Stimulated activated CD4-positive, alpha-beta T cell treated with anti-CD3 and anti-CD28 coated beads, Interleukin-4, amount 100 ng/mL, for 24 hours (primary cell): ENCODE data around the gene MRPL34.
A peak's percentile ranks its signal among the peaks of the same experiment; 100 is the strongest.

Source experiments
- DNase-seq: peaks from one replicate; pipeline ENCODE4 v3.0.0-alpha.2; 2020

Gene MRPL34

DNA sequence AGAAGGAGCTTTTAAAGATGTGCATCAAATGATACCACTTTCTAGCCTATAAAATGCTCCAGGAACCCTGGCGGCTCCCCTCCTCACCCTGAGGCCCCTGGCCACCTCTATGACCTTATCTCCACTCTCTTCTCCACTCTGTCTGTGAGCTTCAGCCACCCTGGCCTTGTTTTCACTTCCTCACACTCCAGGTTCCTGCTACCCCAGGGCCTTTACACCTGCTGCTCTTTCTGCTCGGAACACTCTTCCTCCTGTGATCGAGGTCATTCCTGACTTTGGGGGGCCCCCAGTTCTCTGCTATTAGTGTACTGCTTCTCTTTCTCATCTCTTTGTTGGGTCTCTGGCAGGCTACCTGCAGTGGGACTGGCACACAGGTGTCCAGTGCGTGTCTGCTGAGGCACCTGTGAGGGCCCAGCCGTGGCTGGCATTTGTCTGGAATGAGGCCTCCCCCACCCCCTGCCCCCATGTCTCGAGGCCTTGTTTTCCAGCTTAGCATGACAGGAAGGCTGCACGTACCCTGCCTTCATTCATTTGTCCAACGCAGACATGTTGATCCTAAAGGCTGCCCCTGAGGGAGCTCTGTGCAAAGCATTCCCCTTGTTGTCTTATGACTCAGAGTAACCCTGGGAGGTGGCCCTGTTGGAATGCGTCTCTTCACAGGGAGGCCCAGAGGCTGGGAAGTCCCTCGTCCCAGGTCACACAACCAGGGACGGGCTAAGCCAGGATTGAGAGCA lies 6.0 kb downstream of the MRPL34 start:
- no peak for DNase-seq

GRCh38 chr19:17312189-17313113 lies 6.8 kb downstream of the MRPL34 start:
- no peak for DNase-seq

- no peak for DNase-seq
Observed at GRCh38 chr19:17314007-17314593, 8.4 kb downstream of the MRPL34 start.

DNA sequence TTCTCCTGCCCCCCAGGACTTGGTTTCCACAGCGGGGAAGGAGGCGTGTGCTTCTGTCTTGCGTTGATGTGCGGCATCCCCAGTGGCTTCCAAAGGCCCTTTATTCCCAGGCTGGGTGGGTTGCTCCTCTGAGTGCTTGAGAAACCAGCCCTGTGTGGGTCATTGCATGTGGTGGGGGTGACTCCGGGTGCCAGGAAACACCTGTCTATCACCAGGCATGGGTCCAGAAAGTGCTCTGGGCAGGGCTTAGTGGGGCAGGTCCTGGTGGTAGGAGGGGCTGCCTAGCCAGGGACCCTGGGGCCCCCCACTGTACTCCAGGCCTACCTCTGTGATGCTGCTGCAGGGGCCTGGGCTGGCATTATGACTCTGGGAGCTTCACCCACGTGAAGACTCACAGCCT lies 13.3 kb downstream of the MRPL34 start:
- DNase-seq = no peak

DNA sequence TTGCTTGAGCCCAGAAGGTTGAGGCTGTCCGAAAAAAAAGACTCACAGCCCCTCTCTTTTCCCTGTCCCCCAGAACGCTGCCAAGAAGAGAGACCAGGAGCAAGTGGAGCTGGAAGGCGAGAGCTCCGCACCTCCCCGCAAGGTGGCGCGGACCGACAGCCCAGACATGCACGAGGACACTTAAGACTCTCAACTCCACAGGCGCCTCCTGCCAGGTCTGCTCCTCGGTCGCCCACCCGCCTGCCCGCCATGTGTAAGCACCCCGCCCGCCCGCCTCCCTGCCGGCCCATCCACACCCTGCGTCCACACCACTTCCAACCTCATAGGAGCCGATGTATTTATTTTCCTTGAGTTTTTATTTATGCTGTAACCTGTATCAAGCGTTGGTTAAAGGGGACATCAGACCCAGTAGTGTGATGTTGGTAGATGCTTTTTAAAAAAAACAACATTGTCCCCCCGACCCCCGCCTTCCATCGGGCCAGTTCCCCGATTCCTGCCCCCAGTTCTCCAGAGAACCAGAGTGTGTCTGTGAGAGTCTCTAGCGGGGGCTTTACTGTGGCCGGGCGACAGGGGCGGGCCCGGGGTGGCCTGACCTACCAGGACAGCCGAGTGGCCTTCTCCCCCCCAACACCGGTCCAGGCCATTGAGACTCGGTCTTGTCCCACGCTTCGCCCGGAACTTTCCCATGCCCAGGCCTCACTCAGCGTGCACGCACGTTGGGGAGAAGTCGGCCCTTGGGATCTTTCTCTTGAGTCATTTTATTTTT lies 14.0 kb downstream of the MRPL34 start:
- DNase-seq = no peak

GRCh38 chr19:17320435-17320834 lies 14.8 kb downstream of the MRPL34 start:
- no peak for DNase-seq

GRCh38 chr19:17321655-17322489 lies 16.2 kb downstream of the MRPL34 start:
- DNase-seq = no peak

GRCh38 chr19:17322854-17323253 lies 17.2 kb downstream of the MRPL34 start:
- no peak for DNase-seq

DNA sequence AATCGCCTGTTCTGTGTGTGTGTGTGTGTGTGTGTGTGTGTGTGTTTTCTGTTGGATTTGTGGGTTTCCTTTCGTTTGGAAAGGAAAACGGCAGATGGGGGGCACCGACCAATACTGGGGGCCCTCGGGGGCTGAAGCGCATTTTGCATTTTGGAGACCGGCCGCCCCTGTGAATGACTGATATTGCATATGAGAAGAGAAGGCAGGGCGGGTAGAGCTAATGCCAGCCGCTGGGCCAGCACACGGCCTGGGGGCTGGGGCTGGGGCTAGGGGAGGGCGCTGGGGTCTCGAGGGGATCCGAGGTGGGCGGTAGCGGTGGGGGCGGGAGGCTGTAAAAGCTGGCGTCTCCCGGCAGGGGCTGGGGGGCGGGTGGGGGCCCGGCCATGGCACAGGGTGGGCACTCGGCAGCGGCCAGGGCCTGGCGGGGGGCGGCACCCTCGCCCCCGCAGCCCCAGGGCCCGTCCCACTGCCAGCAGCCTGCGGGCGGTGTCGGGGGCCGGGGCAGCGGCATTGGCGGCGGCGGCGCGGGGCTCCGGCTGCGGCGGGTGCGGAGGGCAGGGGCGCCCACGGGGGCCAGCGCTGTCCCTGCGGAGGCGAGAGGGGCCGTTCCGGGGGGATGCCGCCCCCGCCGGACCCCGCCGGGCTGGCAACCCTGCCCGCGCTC lies 17.8 kb downstream of the MRPL34 start:
- DNase-seq = no peak

GRCh38 chr19:17323964-17324332 lies 18.3 kb downstream of the MRPL34 start:
- DNase-seq = no peak

DNA sequence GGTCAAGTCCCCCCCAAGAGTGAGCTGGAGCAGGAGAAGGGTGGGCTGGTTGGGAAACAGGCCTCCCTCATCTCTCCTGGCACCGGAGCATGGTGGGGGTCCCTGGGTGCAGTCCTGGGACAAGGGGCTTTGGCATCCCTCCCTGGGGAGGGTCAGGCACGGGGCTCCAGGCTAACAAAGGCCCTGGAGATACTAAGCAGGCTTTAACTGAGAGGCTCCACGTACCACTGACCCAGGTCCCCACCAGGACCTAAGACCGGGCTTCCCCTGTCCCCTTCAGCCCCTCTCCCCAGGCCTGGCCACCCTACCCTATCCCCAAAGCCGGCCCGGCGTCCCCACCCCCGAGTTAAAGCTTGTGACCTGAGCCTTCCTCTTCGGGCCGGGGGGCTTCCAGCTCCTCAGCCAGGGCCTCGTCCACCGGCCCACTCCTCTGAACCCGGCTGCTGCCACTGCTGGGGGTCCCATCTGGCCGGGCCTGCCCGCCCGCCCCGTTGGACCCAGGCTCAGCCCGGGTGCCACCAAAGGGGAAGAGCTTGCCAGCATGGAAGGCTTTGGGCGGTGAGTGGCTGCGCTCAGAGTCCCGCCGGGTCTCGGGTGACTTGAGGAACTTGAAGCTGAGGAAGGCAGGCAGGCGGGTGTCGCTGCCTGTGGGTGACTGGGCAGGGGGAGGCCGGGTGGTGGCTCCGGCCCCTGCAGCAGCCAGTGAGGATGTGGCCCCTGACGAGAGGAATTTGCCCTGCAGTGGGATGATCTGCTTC lies 18.9 kb downstream of the MRPL34 start:
- DNase-seq = no peak

DNA sequence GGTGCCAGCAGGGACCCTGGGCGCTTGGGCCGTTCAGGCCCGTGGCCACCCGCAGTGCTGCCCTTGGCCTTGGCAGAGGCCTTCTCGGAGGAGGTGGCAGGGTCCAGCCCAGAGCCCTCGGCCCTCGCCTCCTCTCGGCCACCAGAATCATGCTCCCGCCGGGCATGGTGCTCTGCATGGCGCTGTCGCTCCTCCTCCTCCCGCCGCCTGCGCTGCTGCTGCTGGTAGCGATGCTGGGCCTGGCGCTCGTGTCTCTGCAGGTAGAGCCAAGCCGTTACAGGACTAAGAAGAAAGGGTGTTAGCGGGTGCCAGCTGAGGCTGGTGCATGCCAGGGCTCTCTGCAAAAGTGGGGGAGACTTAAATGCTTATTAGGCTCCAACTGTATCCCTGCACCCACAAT lies 19.5 kb downstream of the MRPL34 start:
- no peak for DNase-seq

DNA sequence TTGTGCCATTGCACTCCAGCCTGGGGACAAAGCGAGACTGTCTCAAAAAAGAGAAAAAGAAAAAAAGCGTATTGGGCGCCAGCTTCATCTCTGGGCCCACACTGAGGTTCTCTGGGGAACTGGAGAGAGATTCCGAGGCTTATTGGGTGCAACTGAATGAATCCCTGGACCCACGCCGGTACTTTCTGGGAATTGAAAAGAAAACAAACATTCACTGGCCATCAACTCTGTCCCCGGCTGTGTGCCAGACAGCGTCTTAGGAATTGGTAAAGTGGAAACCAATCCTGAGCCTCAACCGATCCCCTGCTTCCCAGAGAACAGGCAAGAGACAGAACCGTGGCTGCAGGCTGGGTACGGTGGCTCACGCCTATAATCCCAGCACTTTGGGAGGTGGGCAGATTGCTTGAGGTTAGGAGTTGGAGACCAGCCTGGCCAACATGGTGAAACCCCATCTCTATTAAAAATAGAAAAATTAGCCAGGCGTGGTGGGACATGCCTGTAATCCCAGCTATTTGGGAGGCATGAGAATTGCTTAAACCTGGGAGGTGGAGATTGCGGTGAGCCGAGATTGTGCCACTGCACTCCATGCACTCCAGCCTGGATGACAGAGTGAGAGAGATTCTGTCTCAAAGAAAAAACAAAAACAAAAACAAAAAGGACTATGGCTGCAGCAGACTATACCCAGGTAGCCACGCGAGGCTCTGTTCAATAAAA lies 20.4 kb downstream of the MRPL34 start:
- no peak for DNase-seq

- DNase-seq = no peak
Observed at GRCh38 chr19:17326595-17326966, 20.9 kb downstream of the MRPL34 start.

DNA sequence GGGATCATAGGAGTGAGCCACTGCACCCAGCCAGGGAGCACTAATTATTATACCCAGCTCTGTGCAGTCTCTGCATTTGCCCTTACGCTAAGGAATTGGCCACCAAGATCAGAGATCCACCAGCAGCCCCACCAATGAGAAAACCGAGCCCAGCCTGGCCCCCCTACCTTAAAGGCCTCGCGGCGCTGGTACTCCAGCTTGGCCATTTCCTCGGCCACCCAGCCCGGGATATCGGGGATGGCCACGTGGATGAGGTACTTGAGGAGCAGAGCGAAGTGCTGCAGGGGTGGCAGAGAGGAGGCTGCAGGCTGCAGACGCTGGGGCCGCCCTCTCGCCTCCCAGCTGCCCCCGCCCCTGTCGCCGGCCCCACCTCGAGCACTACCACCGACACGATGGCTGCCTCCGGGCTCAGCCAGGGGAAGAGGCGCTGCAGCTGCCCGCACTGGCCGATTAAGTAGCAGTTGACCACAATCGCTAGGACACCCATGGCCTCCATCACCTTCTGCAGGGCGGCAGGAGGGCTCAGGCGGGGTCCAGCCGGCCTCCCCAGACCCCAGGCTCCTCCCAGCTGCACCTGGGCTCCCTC lies 21.5 kb downstream of the MRPL34 start:
- no peak for DNase-seq

DNA sequence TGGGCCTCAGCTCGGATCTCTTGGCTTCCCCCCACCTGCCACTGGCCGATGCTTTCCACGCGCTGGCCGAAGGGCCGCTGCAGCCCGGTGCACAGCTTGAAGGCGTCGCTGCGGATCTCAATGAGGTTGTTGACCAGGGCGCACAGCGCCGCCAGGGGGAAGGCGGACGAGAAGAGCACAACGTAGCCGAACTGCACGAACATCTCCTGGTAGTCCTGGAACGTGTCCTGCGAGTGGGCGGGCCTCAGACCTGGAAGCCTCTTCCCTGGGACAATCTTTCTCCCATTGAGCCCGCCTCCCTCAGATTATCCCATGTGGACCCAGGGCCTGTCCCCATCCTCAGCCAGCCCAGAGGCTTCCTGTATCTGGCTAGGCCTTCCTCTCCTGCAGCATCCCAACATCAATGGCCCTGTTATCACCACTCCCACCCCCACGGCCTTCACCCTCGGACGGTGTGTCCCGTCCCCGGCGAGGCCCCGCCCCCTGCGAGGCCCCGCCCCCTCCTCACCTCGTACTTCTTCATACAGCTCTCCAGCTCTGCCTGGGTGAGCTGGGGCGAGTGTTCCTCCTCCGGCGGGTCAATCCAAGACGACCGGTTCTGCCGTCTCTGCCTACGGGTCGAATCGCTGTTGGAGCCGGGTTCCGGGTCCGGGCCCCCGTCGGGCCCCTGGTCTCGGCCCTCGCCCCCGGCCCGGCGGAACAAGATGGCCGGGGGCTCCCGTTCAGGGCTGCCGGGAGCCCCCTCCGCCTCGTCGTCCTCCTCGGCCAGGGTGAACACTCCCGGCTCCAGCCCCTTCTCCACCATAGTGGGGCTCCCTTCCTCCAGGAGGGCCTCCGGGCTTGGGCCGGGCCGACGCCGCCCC lies 22.2 kb downstream of the MRPL34 start:
- peak; percentile 44 for DNase-seq

- peak; percentile 16 for DNase-seq
Observed at GRCh38 chr19:17328517-17329365, 23.1 kb downstream of the MRPL34 start.
